GM21515 (cell line): ENCODE results near the gene STEAP2.
"Not testable (repeated sequence)": the region's sequence is repeated elsewhere in the genome, so short reads cannot be mapped to it uniquely, and the experiment has no call there.

Experiments
- ATAC-seq: cut with Tn5 transposase; IDR thresholded peaks from one replicate; pipeline ENCODE4 v1.9.1; 2021; ENCODE audit not compliant: unreplicated experiment

The STEAP2 gene

DNA sequence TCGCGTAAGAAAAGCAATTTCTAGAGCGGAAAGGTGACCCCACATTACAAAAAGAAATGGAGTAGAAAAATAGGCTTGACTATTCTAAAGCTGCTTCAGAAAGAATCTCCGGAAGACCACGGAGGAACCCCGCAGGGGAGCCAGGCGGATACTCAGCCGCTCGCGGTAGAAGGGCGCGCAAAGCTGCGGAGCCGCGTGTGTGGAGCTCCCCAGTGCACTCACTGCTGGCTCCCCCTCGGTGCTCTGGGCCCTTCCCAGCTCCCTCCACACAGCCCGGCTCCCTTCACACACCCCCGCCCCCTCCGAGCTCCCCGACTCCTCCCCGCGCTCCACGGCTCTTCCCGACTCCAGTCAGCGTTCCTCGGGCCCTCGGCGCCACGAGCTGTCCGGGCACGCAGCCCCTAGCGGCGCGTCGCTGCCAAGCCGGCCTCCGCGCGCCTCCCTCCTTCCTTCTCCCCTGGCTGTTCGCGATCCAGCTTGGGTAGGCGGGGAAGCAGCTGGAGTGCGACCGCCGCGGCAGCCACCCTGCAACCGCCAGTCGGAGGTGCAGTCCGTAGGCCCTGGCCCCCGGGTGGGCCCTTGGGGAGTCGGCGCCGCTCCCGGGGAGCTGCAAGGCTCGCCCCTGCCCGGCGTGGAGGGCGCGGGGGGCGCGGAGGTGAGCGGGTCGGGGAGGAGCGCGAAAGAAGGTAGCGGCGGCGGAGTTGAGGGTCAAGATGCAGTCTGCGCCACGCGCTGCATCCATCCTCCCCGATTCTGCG is at the start of gene STEAP2:
Gene STEAP2 (plus strand): TSS at position 350 of the 758 bp plus-strand sequence. CDS start 13,343 bp downstream, outside the sequence.
- peak; percentile 89 for ATAC-seq

GRCh38 chr7:90163534-90163933 is 48.0 kb upstream of the STEAP2 start:
- no peak for ATAC-seq

DNA sequence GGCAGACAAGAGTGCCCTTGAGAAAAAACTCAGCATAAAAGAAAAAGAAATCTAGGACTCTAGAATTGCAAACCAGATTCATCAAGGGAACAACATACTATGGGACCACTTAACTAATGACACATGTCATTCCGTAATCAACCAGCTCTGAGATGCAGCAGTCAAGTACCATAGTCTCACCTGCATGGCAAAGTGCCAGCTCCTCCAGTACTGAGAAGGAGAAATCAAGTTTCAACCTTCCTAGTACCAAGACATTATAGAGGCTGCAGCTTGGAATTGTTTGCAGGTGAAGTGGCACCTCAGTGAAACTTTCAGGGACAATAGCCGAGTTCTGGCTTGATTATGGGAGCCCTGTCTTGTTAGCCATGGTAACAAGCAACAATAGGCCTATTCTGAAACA is 45.8 kb upstream of the STEAP2 start:
- ATAC-seq, result no peak

DNA sequence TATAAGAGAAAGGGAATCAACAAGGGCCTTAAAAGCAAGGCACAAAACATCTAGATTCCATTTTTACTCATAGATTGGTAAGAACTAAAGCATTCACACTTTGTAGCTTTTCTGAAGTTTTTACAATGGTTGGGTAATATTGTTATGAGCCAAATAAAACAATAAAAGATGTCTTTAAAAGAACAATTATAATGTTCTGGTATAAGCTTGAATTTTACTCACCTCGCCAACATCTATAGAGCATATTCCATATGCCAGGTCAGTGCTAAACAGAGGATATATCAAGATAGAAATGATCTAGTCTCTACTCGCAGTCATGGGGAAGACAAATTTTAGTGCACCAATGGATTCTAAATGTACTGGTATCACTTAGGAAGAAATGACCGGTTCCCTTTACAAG is 45.4 kb upstream of the STEAP2 start:
- ATAC-seq, result no peak

DNA sequence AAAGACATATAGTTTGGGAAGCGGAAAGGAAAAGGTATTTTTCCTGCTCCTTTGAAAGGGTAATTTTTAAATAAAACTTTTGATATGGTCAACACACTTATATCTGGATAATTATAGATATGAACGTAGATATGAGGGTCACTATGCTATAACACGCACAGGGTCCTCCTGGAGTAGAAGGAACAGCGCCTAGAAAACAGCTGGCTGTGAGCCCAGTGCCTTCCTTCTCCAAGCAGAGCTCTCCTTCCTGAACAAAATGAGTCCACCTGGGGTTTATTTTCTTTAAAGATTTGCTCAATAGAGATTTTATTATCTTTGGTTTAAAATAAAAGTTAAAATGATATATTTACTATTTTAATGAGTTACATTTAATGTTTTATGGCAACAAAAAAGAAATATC is 44.2 kb upstream of the STEAP2 start:
- ATAC-seq, result no peak

DNA sequence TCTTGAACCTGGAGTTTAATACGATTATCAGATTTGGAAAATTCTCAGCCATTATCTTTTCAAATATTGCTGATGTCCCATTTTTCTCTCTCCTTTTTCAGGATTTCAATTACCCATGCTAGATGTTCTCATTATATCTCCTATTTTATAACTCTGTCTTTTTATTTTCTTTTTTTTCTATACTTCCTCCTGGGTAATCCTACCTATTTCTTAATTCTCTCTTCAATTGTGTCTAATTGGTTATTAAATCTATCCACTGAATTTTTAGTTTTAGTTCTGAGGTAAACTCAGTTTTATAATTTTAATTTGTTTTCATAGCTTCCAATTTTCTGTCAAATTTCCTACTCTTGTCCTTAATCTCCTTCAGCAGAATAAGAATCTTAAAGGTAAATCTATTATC is 41.6 kb upstream of the STEAP2 start:
- no peak for ATAC-seq

DNA sequence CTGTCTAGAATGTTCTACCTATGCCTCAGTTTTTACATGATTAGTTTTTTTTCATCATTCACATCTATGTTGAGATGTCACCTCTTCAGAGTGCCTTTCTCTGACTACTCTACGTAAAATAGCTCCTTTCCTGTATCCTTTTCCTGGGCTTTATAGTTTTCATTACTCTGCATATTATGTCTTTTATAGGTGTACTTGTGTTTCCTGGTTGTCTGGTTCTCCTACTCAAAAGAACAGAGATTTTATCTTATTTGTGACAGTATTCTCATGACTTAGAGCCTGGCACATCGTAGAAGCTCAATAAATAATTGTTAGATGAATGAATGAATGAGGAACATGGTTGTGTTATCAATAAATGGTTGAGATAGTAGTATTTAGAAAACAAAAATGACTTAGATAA is 39.4 kb upstream of the STEAP2 start:
- no peak for ATAC-seq

DNA sequence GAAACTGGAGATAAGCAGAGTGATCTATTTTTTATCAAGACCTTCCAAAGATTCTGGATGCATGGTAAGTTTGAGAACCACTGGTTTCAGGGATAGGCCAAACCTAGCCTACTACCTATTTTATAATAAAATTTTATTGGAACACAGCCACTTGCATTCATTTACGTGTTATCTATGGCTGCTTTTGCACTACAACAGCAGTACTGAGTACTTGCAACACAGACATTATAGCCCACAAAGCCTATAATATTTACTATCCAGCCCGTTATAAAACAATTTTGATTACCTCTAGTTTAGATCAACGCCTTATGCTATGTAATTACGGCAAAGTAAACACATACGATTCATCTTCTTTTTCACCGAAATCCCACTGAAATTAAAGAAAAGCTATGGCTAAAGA is 38.9 kb upstream of the STEAP2 start:
- no peak for ATAC-seq

DNA sequence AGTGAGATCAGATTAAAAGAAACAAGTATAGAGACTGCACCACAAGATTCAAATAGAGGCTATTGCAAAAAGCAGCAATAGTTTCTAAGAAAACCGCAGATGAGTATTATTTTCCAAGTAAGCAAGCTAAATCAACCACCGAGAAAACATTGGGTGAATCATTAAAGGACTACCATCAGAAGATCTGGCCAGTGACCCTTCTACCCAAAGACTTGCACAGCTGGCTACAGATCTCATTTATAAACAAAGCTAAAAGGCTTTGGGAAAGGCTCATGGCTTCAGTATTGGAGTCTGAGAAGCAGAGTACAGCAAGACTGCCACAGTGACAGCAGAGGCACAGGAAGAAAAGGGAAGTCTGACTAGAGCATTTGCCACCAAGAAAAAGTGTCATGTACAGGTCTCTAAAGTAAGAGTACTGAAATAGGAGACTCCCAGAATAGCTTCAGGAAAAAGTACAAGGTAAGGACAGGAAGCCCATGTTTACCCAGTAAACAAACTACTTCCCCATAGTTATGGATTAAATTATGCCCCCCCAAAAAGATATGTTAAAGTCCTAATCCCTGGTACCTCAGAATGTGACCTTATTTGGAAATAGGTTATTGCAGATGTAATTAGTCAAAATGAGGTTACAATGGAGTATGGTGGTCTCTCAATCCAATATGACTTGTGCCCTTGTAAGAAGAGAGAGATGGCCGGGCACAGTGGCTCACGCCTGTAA is 38.3 kb upstream of the STEAP2 start:
- peak; percentile 84 for ATAC-seq

DNA sequence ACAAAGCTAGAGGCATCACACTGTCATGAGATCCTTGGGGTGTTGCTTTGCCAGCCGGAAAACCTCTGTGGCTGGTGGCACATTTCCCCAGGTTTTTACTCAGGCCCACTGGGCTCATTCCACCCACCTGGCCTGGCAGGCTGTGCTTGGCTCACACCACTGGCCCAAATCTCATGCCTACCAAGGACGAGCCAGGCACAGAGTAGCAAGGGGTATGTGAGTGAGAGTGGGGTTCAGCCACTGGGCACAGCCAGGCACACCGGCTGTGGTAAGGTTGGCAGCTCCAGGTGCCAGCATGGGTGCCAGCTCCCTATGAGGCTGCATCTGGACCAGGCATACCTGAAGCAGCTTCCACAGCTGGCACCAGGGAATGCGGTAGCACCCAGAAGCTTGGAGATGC is 35.9 kb upstream of the STEAP2 start:
- ATAC-seq, result no peak

DNA sequence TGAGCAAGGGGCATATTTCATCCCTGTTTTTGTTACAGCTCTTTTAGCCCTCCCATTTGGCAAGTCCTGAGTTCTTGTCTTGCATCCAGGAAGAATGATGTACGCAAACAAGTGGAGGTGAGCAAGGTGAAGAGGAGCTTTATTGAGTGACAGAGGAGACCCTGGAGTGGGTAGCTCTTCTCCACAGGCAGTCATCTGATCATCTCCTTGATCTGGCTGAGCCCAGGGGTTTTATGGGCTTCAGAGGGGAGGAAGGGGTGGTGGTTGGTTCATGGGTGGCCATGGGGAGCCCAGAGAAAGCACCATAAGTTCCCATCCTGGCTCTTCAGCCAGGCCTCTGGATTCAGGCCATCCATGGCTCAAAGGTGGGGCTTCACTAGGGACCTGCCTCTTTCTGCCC is 35.3 kb upstream of the STEAP2 start:
- ATAC-seq, result no peak

DNA sequence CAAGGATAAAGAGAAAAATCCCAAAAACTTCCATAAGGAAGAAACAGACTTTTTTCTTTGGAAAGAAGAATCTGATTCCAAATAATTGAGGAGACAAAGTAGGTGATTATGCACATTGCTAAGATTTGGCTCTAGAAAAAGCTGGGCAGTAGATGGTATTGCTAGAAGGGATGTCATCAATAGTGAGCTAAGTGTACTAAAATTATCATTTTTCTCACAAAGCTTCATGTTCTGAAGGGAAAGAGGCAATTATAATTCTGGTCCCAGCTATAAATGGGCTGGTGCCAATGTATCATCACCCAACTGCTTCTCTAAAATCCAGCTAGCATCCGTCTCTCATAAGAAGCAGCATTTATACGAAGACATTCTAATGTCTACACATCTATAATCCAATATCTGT is 33.4 kb upstream of the STEAP2 start:
- ATAC-seq, result no peak

GRCh38 chr7:90178679-90179278 is 32.8 kb upstream of the STEAP2 start:
- ATAC-seq, result peak; percentile 93

- ATAC-seq, result no peak
Observed at GRCh38 chr7:90180011-90180585, 31.4 kb upstream of the STEAP2 start.

- ATAC-seq, result no peak
Observed at GRCh38 chr7:90180649-90181048, 30.9 kb upstream of the STEAP2 start.

- no peak for ATAC-seq
Observed at GRCh38 chr7:90181485-90181884, 30.1 kb upstream of the STEAP2 start.

GRCh38 chr7:90186290-90186689 is 25.2 kb upstream of the STEAP2 start:
- not testable (repeated sequence) for ATAC-seq

DNA sequence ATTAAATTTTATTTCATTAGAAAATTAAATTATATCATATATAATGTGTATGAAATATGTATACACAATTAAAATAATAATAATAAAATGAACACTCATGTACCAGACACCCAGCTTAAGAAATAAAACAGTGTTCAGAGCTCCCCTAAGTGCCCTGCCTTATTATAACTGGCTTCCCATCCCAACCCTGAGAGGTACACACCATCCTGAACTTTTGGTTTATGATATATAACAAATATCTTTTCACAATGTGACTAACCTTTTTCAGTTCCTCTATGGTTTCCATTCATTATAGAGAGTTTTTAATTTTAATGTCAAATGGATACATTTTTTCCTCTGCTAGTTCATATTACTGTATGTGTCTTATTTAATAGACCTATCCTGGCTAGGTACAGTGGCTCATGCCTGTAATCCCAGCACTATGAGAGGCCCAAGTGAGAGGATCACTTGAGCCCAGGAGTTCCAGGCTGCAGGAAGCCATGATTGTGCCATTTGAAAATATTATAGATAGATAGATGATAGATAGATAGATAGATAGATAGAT is 24.0 kb upstream of the STEAP2 start:
- ATAC-seq, result no peak

GRCh38 chr7:90188281-90188680 is 23.3 kb upstream of the STEAP2 start:
- peak; percentile 94 for ATAC-seq

- no peak for ATAC-seq
Observed at GRCh38 chr7:90190995-90191394, 20.5 kb upstream of the STEAP2 start.

- ATAC-seq, result no peak
Observed at GRCh38 chr7:90191648-90192047, 19.9 kb upstream of the STEAP2 start.
